IPS-18a (cell line): ENCODE data around the gene IBA57.
"Not testable (repeated sequence)": the region's sequence is repeated elsewhere in the genome, so short reads cannot be mapped to it uniquely, and the experiment has no call there.

Experiments used
- H3K27ac ChIP-seq: one replicate; pipeline ENCODE4 v1.5.1; 2013; ENCODE audit warnings: low read length
- H3K27me3 ChIP-seq: one replicate; pipeline ENCODE4 v1.6.1; 2013; ENCODE audit warnings: mild to moderate bottlenecking, low read length; ENCODE audit not compliant: control insufficient read depth, insufficient read depth
- H3K36me3 ChIP-seq: one replicate; pipeline ENCODE4 v1.6.1; 2013; ENCODE audit warnings: low read depth, low read length; ENCODE audit not compliant: control insufficient read depth
- H3K4me1 ChIP-seq: one replicate; pipeline ENCODE4 v1.6.1; 2013; ENCODE audit warnings: low read depth, low read length; ENCODE audit not compliant: control insufficient read depth
- H3K4me3 ChIP-seq: one replicate; pipeline ENCODE4 v1.5.1; 2013; ENCODE audit warnings: low read length
- H3K9ac ChIP-seq: one replicate; pipeline ENCODE4 v1.6.1; 2013; ENCODE audit warnings: mild to moderate bottlenecking, low read length, moderate library complexity
- H3K9me3 ChIP-seq: one replicate; pipeline ENCODE4 v1.6.1; 2013; ENCODE audit warnings: low read depth, low read length; ENCODE audit not compliant: control insufficient read depth

IBA57 gene

DNA sequence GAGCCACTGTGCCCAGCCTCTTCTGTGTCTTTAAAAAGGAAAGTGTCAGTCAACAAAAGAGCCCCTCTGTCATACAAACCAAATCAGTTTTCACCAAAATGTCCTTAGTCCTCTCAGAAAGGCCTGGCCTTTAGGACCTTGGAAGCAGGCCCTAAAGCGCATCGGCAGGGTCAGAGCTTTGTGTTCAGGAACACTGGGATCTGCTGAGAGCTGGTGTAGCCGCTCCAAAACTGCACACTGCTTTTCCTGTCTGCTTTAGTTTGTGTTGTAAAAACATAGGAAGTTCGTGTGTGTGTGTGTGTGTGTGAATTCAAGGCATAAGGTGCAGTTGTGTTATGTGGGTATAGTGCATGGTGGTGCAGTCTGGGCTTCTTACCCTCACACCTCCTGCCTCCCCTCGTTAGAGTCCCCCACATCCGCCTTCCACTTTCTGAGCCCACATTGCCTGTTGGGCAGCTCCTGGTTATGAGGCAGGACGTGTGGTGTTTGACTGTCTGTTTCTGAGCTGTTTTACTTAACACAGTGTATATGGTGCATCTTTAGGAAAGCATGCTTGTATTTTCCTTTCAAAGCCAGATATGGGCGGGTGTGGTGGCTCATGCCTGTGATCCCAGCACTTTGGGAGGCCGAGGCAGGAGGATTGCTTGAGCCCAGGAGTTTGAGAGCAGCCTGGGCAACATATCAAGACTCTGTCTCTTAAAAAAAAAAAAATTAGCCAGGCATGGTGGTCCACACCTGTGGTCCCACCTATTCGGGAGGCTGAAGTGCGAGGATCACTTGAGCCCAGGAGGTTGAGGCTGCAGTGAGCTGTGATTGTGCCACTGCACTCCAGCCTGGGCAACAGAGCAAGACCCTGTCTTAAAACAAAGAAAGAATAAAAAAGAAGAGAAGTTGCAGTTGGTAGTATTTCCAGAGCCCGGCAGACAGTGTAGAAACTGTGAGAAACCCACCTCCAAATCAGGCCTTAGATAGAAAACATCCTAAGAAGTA is 12.4 kb downstream of the IBA57 start:
- Histone ChIP-seq H3K27ac (no peak overlapping the region), H3K27me3 (no peaks in the 10 kb centered on the region), H3K4me1 (no peaks in the 10 kb centered on the region), H3K9ac (no peak overlapping the region), H3K9me3 (no peaks in the 10 kb centered on the region), H3K4me3 (no peak overlapping the region), H3K36me3 (no peaks in the 10 kb centered on the region)

GRCh38 chr1:228178737-228179684 is 13.4 kb downstream of the IBA57 start:
- Histone ChIP-seq H3K27ac (no peak overlapping the region), H3K4me1 (no peaks in the 10 kb centered on the region), H3K9ac (no peak overlapping the region), H3K27me3 (no peaks in the 10 kb centered on the region), H3K36me3 (no peaks in the 10 kb centered on the region), H3K4me3 (no peak overlapping the region), H3K9me3 (no peaks in the 10 kb centered on the region)

DNA sequence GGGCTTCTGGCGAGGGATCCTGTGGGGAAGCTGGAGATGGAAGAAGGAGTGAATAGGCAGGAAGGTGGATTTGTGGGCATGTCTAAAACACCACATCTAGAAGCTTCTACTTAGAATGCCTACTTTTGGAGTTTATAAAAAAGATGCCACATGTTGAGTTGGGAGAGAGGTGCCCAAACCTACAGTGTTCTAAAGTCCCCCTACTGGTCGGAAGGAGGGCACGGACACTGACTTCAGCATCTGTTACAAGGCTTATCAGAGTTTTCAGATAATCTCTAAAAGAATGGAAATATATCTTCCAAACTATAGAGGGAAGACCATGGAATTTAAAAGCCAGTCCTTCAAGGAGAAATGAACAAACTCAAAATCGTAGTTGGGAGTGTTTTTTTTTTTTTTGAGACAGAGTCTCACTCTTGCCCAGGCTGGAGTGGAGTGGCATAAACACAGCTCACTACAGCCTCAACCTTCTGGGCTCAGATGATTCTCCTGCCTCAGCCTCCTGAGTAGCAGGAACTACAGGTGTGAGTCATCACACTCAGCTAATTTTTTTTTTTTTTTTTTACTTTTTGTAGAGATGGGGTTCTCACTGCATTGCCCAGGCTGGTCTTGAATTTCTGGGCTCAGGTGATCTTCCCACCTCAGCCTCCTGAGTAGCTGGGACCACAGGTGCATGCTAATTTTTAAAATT is 14.8 kb downstream of the IBA57 start:
- Histone ChIP-seq H3K4me1 (no peaks in the 10 kb centered on the region), H3K27me3 (no peaks in the 10 kb centered on the region), H3K9me3 (no peaks in the 10 kb centered on the region), H3K9ac (no peak overlapping the region), H3K4me3 (no peak overlapping the region), H3K27ac (no peak overlapping the region), H3K36me3 (no peaks in the 10 kb centered on the region)

GRCh38 chr1:228180959-228181644 is 15.5 kb downstream of the IBA57 start:
- no peak overlapping the region for H3K27ac ChIP-seq
- H3K27me3 ChIP-seq, result no peaks in the 10 kb centered on the region
- H3K9me3 ChIP-seq, result no peaks in the 10 kb centered on the region
- no peak overlapping the region for H3K4me3 ChIP-seq
- no peaks in the 10 kb centered on the region for H3K36me3 ChIP-seq
- H3K4me1 ChIP-seq, result no peaks in the 10 kb centered on the region
- no peak overlapping the region for H3K9ac ChIP-seq

- H3K4me1 ChIP-seq, result no peaks in the 10 kb centered on the region
- H3K36me3 ChIP-seq, result no peaks in the 10 kb centered on the region
- H3K9me3 ChIP-seq, result no peaks in the 10 kb centered on the region
- no peak overlapping the region for H3K27ac ChIP-seq
- no peak overlapping the region for H3K9ac ChIP-seq
- no peak overlapping the region for H3K4me3 ChIP-seq
- H3K27me3 ChIP-seq, result no peaks in the 10 kb centered on the region
These were observed 16.0 kb downstream of the IBA57 start for GRCh38 chr1:228181645-228182034.

- H3K9me3 ChIP-seq, result no peaks in the 10 kb centered on the region
- no peak overlapping the region for H3K27ac ChIP-seq
- no peaks in the 10 kb centered on the region for H3K4me1 ChIP-seq
- H3K4me3 ChIP-seq, result no peak overlapping the region
- no peak overlapping the region for H3K9ac ChIP-seq
- H3K27me3 ChIP-seq, result no peaks in the 10 kb centered on the region
- H3K36me3 ChIP-seq, result no peaks in the 10 kb centered on the region
These were observed 16.9 kb downstream of the IBA57 start for GRCh38 chr1:228182296-228183030.

DNA sequence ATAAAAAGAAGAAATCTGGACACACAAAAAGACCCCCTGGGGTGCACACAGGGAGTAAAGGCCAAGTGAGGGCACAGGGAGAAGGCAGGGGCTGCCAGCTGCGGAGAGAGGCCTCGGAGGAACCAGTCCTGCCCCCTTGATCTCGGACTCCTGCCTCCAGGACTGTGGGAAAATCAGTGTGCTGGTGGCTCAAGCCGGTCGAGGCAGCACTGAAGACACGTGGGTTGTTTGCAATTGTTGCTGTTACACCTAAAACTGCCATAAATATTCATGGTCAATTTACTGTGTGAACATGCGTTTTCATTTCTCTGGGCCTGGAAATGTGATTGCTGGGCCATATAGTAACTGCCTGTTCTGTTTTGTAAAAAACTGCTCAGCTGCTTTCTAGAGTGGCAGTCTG is 18.5 kb downstream of the IBA57 start:
- H3K27ac ChIP-seq, result no peak overlapping the region

GRCh38 chr1:228185641-228185965 is 20.0 kb downstream of the IBA57 start:
- no peaks in the 10 kb centered on the region for H3K36me3 ChIP-seq
- H3K4me3 ChIP-seq, result no peak overlapping the region
- H3K27me3 ChIP-seq, result no peaks in the 10 kb centered on the region
- H3K9ac ChIP-seq, result no peak overlapping the region
- H3K9me3 ChIP-seq, result no peaks in the 10 kb centered on the region
- no peak overlapping the region for H3K27ac ChIP-seq
- no peaks in the 10 kb centered on the region for H3K4me1 ChIP-seq

More for the DNA sequence above, 18.5 kb downstream of the IBA57 start:
- no peaks in the 10 kb centered on the region for H3K36me3 ChIP-seq
- no peaks in the 10 kb centered on the region for H3K27me3 ChIP-seq
- no peaks in the 10 kb centered on the region for H3K4me1 ChIP-seq
- H3K4me3 ChIP-seq, result no peak overlapping the region
- H3K9me3 ChIP-seq, result no peaks in the 10 kb centered on the region
- no peak overlapping the region for H3K9ac ChIP-seq

GRCh38 chr1:228188249-228188648 is 22.6 kb downstream of the IBA57 start:
- not testable (repeated sequence) for H3K9me3 ChIP-seq, H3K27me3 ChIP-seq, H3K36me3 ChIP-seq, H3K4me1 ChIP-seq, H3K27ac ChIP-seq, H3K9ac ChIP-seq, H3K4me3 ChIP-seq

GRCh38 chr1:228190182-228190581 is 24.6 kb downstream of the IBA57 start:
- Histone ChIP-seq H3K4me3 (no peak overlapping the region), H3K9ac (no peak overlapping the region), H3K27me3 (no peaks in the 10 kb centered on the region), H3K36me3 (no peaks in the 10 kb centered on the region), H3K9me3 (no peaks in the 10 kb centered on the region), H3K27ac (no peak overlapping the region), H3K4me1 (no peaks in the 10 kb centered on the region)
